Panc1 (cell line): ENCODE measurements around the gene TRPC4AP.

Experiments
- TF ChIP-seq, protein P1 (sequence below): fragments of 450-650 bp; IDR thresholded peaks from 2 replicates; pipeline ENCODE4 v1.5.1; 2017; ENCODE audit warnings: mild to moderate bottlenecking
- TF ChIP-seq, protein P2 (sequence below), 2 experiments: IDR thresholded peaks; 2 replicates each; pipeline ENCODE4 v1.6.1; 2011 to 2012; ENCODE audit warnings: low read depth in 2 of 2, control low read depth in 1 of 2, low read length in 1 of 2, mild to moderate bottlenecking in 1 of 2, moderate library complexity in 1 of 2; ENCODE audit not compliant: insufficient read depth in 1 of 2

GRCh38 chr20:35005463-35005961 lies 87.1 kb downstream of the TRPC4AP start:
- TF ChIP-seq, protein P1, sequence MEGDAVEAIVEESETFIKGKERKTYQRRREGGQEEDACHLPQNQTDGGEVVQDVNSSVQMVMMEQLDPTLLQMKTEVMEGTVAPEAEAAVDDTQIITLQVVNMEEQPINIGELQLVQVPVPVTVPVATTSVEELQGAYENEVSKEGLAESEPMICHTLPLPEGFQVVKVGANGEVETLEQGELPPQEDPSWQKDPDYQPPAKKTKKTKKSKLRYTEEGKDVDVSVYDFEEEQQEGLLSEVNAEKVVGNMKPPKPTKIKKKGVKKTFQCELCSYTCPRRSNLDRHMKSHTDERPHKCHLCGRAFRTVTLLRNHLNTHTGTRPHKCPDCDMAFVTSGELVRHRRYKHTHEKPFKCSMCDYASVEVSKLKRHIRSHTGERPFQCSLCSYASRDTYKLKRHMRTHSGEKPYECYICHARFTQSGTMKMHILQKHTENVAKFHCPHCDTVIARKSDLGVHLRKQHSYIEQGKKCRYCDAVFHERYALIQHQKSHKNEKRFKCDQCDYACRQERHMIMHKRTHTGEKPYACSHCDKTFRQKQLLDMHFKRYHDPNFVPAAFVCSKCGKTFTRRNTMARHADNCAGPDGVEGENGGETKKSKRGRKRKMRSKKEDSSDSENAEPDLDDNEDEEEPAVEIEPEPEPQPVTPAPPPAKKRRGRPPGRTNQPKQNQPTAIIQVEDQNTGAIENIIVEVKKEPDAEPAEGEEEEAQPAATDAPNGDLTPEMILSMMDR, result no peak
- TF ChIP-seq, protein P2, sequence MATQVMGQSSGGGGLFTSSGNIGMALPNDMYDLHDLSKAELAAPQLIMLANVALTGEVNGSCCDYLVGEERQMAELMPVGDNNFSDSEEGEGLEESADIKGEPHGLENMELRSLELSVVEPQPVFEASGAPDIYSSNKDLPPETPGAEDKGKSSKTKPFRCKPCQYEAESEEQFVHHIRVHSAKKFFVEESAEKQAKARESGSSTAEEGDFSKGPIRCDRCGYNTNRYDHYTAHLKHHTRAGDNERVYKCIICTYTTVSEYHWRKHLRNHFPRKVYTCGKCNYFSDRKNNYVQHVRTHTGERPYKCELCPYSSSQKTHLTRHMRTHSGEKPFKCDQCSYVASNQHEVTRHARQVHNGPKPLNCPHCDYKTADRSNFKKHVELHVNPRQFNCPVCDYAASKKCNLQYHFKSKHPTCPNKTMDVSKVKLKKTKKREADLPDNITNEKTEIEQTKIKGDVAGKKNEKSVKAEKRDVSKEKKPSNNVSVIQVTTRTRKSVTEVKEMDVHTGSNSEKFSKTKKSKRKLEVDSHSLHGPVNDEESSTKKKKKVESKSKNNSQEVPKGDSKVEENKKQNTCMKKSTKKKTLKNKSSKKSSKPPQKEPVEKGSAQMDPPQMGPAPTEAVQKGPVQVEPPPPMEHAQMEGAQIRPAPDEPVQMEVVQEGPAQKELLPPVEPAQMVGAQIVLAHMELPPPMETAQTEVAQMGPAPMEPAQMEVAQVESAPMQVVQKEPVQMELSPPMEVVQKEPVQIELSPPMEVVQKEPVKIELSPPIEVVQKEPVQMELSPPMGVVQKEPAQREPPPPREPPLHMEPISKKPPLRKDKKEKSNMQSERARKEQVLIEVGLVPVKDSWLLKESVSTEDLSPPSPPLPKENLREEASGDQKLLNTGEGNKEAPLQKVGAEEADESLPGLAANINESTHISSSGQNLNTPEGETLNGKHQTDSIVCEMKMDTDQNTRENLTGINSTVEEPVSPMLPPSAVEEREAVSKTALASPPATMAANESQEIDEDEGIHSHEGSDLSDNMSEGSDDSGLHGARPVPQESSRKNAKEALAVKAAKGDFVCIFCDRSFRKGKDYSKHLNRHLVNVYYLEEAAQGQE (IDR thresholded peaks at IDR 0.05; ENCODE audit: insufficient read depth in 1 of 2, low read depth in 2 of 2, low read length in 1 of 2), result no peak
